Subcutaneous adipose tissue (tissue), 4 donors: Measurements from ENCODE around the gene HDAC10. TPM values are rescaled to one million over a fixed set of nuclear protein-coding genes. Genes with fewer than 3 reads are reported as not detected.

Source experiments
- total RNA-seq, 4 donors: library from RNA; depleted of rRNA; stranded (reverse); fragments of >200 nt; gene quantifications; one replicate each; pipeline ENCODE4 v1.1.0, GENCODE V29; 2016
- TF ChIP-seq, protein P1 (sequence below): fragments of 450-650 bp; IDR thresholded peaks from one replicate; pipeline ENCODE4 v1.5.1; 2016; ENCODE audit warnings: low read depth, mild to moderate bottlenecking, control low read depth, antibody characterized with exemption, moderate library complexity

The HDAC10 gene
- total RNA-seq, 4 donors from 2014 or later, result 10.4 to 55.0 (median 22.7) TPM

DNA sequence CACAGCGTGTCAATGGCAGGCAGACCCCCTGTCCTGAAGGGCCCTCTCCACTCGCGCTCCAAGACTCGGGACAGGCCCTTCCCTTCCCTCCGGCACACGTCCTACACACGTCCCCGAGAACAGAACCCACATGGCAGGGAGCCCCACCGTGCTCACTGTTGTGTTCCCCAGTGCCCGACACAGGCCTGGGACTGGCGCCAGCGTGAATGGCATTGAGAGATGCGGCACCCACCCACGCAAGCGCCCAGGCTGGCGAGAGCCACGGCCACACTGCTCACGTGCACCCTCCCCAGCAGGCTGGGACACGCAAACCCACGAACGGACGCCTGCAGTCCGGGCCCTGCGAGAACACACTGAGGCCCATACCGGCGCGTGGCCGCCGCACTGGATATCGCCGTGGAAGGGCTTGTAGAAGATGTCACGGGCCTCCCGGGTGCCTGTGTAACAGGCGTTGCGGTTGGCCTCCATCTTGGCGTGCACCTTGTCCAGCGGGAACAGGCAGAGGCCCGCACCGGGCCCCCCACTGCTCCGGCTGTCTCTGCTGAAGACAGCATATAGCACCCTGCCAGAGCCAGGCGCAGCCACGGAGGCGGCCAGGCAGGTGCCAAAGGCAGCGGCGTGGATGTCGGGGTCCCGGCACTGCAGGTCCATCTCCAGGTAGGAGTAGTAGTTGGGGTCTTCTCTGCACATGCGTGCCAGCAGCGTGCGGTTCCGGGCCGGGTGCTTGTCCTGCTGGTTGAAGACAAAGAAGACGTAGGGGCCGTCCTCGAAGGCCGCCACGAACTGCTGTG lies 38.3 kb upstream of the HDAC10 start:
- TF ChIP-seq, protein P1, sequence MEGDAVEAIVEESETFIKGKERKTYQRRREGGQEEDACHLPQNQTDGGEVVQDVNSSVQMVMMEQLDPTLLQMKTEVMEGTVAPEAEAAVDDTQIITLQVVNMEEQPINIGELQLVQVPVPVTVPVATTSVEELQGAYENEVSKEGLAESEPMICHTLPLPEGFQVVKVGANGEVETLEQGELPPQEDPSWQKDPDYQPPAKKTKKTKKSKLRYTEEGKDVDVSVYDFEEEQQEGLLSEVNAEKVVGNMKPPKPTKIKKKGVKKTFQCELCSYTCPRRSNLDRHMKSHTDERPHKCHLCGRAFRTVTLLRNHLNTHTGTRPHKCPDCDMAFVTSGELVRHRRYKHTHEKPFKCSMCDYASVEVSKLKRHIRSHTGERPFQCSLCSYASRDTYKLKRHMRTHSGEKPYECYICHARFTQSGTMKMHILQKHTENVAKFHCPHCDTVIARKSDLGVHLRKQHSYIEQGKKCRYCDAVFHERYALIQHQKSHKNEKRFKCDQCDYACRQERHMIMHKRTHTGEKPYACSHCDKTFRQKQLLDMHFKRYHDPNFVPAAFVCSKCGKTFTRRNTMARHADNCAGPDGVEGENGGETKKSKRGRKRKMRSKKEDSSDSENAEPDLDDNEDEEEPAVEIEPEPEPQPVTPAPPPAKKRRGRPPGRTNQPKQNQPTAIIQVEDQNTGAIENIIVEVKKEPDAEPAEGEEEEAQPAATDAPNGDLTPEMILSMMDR, result no peak

DNA sequence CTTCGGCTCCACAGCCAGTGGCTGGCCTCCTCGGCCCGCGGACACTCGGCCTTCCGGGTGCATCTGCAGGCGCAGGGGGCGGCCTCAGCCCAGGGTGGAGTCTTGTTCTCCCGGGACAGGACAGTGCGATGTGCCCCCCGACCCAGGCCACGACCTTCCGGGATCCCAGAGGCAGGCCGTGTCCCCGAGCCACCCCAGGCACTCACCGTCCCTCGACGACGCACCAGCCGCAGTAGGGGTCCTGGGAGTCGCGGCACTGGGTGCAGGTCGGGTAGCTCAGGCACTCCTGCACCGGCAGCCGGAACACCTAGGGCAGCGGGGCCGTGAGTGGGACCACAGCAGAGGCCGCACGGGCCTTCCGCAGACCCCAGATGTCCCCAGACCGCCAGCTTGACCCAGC lies 36.7 kb upstream of the HDAC10 start:
- TF ChIP-seq, protein P1, result no peak

DNA sequence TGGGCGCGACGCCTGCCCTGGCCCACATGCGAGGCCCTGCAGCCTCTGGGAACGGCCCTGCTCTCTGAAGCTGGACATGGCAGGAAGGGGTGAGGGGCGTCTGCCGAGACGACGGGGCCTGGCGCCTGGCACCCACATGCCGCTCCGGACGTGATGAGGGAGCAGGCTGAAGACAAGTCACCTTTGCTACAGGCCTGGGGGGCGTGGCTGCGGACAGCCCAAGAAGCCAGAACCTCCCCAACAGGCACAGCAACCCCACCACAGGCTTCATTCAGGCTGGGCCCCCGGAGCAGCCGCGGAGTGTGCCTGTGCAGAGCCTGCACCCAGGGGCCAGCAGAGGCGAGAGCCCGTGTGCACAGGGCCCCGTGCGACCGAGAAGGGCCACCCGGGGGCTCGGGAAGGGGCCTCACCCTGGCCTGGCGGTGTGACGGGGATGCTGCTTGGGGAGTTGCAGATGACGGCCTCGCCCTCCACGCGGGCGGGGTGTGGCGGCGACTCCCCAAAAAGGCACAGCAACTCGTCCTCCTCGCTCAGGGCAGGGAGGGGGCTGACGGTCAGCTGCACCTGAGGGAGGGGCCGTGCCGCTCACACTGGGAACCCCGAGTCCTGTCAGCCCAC lies 35.7 kb upstream of the HDAC10 start:
- TF ChIP-seq, protein P1, result no peak

DNA sequence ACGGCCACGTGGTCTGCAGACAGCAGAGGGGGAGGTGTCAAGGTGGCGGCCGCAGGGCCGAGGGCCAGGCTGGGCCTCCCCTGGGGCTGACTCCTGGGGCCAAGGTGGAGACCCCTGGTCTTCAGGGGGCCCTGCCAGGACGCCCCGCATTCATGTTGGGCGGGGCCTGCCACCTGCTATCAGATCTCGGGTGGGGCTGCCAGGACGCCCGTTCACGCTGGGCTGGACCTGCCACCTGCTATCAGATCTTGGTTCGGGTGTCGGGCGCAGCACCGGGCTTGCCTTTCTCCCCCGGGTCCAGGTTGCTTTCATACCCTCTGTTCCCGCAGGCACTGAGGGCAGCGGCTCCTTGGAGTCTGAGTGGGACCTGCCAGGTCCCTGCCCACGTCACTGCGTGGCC lies 35.2 kb upstream of the HDAC10 start:
- TF ChIP-seq, protein P1, result no peak

DNA sequence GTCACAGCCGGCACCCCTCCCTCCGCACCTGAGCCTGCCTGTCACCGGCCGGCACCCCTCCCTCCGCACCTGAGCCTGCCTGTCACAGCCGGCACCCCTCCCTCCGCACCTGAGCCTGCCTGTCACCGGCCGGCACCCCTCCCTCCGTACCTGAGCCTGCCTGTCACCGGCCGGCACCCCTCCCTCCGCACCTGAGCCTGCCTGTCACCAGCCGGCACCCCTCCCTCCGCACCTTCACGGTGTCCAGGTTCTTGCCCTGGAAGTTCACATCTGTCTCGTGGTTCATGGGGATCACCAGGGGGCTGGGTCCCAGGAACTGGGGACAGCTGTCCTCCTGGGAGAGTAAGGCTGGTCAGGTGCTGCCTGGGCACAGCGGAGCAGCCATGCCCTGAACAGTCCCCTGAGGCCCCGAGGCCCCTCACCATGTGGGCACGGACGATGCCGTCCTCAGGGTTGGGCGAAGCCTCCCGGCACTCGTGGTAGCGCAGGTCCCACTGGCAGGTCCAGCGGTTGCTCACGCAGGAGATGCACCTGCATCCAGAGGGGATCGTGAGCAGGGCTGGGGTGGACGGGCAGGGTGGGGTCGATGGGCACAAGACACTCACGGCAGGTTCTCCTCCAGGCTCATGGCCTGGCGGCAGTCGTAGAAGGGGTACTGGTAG lies 34.6 kb upstream of the HDAC10 start:
- TF ChIP-seq, protein P1, result no peak

DNA sequence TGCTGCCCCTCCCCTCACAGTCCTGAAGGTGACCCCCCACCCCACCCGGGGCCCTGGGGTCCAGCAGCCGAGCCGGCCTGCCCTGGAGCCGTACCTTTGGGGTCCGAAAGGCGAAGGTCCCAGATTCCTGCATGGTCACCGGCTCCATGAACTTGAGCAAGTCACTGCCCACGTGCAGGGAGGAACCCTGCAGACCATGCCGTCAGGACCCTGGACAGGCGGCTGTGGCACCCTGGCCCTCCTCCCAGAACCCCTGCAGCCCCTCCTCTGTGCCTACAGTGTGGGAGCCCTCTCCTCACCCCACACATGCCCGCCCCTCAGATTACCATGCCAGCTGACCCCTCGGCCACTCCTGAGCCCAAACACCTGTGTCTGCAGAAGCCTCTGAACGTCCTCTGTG lies 33.4 kb upstream of the HDAC10 start:
- TF ChIP-seq, protein P1, result no peak

DNA sequence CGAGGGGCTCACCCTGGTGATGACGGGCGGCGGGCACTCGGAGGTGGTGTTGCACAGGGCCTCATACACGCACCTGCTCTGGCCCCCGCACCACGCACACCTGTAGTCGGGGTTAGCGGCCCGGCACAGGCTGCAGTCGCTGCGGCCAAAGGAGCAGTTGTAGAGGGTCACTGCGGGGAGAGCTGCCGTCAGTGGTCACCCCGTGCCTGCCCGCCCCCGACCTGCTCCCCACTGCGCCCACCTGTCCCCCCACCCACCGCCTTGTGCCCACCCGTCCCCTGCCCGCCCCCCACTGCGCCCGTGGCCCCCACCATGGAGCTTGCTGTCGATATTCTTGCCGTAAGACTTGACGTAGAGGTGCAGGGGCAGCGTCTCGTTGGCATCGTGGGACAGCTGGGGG lies 32.8 kb upstream of the HDAC10 start:
- TF ChIP-seq, protein P1, result no peak
